NCI-H2227 (cell line): ENCODE data around the gene MZT2B.
"Not testable (repeated sequence)": the region's sequence is repeated elsewhere in the genome, so short reads cannot be mapped to it uniquely, and the experiment has no call there.

Experiments
- DNase-seq: peaks from one replicate; lab custom pipeline; 2025; ENCODE audit not compliant: unreplicated experiment; lab: John Stamatoyannopoulos, UW

The MZT2B gene

GRCh38 chr2:130181880-130182682, at the start of gene MZT2B:
Gene MZT2B (plus strand): TSS chr2:130182262. CDS start chr2:130182283, 21 bp downstream.
- DNase-seq: peak; percentile 97

GRCh38 chr2:130135692-130136541, 46.1 kb upstream of the MZT2B start:
- no peak for DNase-seq

GRCh38 chr2:130136546-130136945, 45.5 kb upstream of the MZT2B start:
- DNase-seq: not testable (repeated sequence)

- DNase-seq: not testable (repeated sequence)
Observed at GRCh38 chr2:130137118-130137517, 44.9 kb upstream of the MZT2B start.

- not testable (repeated sequence) for DNase-seq
Observed at GRCh38 chr2:130138326-130138725, 43.7 kb upstream of the MZT2B start.

- not testable (repeated sequence) for DNase-seq
Observed at GRCh38 chr2:130138841-130139251, 43.2 kb upstream of the MZT2B start.

- not testable (repeated sequence) for DNase-seq
Observed at GRCh38 chr2:130139331-130140280, 42.5 kb upstream of the MZT2B start.

GRCh38 chr2:130140516-130140915, 41.5 kb upstream of the MZT2B start:
- not testable (repeated sequence) for DNase-seq

GRCh38 chr2:130141002-130141401, 41.1 kb upstream of the MZT2B start:
- not testable (repeated sequence) for DNase-seq

- DNase-seq: not testable (repeated sequence)
Observed at GRCh38 chr2:130141645-130142370, 40.3 kb upstream of the MZT2B start.

GRCh38 chr2:130142396-130143265, 39.4 kb upstream of the MZT2B start:
- DNase-seq: not testable (repeated sequence)

GRCh38 chr2:130143266-130144039, 38.6 kb upstream of the MZT2B start:
- peak; percentile 21 for DNase-seq

GRCh38 chr2:130145006-130145414, 37.1 kb upstream of the MZT2B start, which contains the start of gene CCDC74B:
Gene CCDC74B (minus strand): TSS chr2:130145112. CDS start chr2:130144996, 116 bp downstream.
- peak; percentile 82 for DNase-seq

GRCh38 chr2:130148515-130148914, 33.5 kb upstream of the MZT2B start:
- not testable (repeated sequence) for DNase-seq

GRCh38 chr2:130150181-130151144, 31.6 kb upstream of the MZT2B start:
- no peak for DNase-seq

- DNase-seq: not testable (repeated sequence)
Observed at GRCh38 chr2:130151145-130151512, 30.9 kb upstream of the MZT2B start.
